Activated B cell treated with CpG ODN at 0.5 μM for 24 hours (primary cell): ENCODE results near the gene SIGLEC12. TPM values are rescaled to one million over a fixed set of nuclear protein-coding genes. Genes with fewer than 3 reads are reported as not detected.
A peak's percentile ranks its signal among the peaks of the same experiment; 100 is the strongest.

Experiments used
- ATAC-seq: fragments of 200-7000 bp; cut with Tn5 transposase; one replicate; pipeline ENCODE4 v1.10.0; 2021; ENCODE audit warnings: low read depth, mild to moderate bottlenecking, moderate library complexity
- CTCF ChIA-PET: fragments of 350-600 bp; sonication (Branson Sonifier 250); formaldehyde crosslinking; loops from one replicate; lab custom pipeline; 2021; ENCODE audit warnings: antibody characterized with exemption; lab: Charles Lee
- POLR2A ChIA-PET: fragments of 350-600 bp; sonication (Branson Sonifier 250); formaldehyde crosslinking; loops from one replicate; lab custom pipeline; 2021; ENCODE audit warnings: antibody characterized with exemption; lab: Charles Lee
- DNase-seq: peaks from one replicate; pipeline ENCODE4 v3.0.0; 2022
- H3K27ac Mint-ChIP-seq: one replicate; pipeline ENCODE4 v1.8.0; 2020; ENCODE audit warnings: mixed read lengths
- H3K27me3 Mint-ChIP-seq: one replicate; pipeline ENCODE4 v1.8.0; 2021; ENCODE audit warnings: mixed read lengths
- H3K36me3 Mint-ChIP-seq: one replicate; pipeline ENCODE4 v1.8.0; 2021; ENCODE audit warnings: low read depth, mixed read lengths
- H3K4me1 Mint-ChIP-seq: one replicate; pipeline ENCODE4 v1.8.0; 2021; ENCODE audit warnings: mixed read lengths
- H3K4me3 Mint-ChIP-seq: one replicate; pipeline ENCODE4 v1.8.0; 2020; ENCODE audit warnings: mild to moderate bottlenecking, mixed read lengths
- H3K9me3 Mint-ChIP-seq: one replicate; pipeline ENCODE4 v1.8.0; 2020; ENCODE audit warnings: mixed read lengths
- intact Hi-C: fragments of 100-400 bp; cut with micrococcal nuclease; formaldehyde crosslinking; loops from one replicate; pipeline ENCODE4 v1.15.1; 2024
- total RNA-seq: library from RNA; stranded (reverse); gene quantifications from 2 replicates; pipeline ENCODE4 v1.2.3, GENCODE V29; 2022
- TF ChIP-seq, protein P1 (sequence below): fragments of 200-600 bp; IDR thresholded peaks from one replicate; pipeline ENCODE4 v1.8.0; 2022; ENCODE audit warnings: antibody characterized with exemption, mild to moderate bottlenecking

Gene SIGLEC12
- total RNA-seq, 1 donor from 2014 or later: not detected

DNA sequence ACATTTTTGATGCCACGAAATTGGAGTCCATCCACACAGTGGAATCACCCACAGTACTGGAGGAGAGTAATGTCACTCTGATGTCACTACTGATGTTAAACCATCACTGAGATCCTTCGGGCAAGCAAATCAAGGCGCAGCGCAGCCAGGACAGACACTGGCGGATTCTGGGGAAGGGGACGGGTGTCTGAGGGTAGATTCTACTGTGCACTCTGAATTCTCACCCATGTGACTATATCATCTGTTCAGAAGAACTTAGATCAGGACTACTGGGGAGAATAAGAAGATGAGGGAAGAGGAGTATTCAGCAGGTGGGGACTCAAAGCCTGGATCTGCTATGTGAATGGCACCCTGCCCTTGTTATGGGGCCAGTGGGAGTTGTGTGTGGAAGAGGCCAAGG lies 42.4 kb upstream of the SIGLEC12 start:
- ChIA-PET POLR2A (no interaction called here), CTCF (no interaction called here)
- ATAC-seq: no peak
- no peaks in the 10 kb centered on the region for H3K9me3 Mint-ChIP-seq
- intact Hi-C loops: no loop called here
- DNase-seq: no peak
- TF ChIP-seq, protein P1, sequence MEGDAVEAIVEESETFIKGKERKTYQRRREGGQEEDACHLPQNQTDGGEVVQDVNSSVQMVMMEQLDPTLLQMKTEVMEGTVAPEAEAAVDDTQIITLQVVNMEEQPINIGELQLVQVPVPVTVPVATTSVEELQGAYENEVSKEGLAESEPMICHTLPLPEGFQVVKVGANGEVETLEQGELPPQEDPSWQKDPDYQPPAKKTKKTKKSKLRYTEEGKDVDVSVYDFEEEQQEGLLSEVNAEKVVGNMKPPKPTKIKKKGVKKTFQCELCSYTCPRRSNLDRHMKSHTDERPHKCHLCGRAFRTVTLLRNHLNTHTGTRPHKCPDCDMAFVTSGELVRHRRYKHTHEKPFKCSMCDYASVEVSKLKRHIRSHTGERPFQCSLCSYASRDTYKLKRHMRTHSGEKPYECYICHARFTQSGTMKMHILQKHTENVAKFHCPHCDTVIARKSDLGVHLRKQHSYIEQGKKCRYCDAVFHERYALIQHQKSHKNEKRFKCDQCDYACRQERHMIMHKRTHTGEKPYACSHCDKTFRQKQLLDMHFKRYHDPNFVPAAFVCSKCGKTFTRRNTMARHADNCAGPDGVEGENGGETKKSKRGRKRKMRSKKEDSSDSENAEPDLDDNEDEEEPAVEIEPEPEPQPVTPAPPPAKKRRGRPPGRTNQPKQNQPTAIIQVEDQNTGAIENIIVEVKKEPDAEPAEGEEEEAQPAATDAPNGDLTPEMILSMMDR: no peak
- peaks cover 68% of the 10 kb centered on the region for H3K4me1 Mint-ChIP-seq
- no peak overlapping the region for H3K4me3 Mint-ChIP-seq
- H3K36me3 Mint-ChIP-seq: no peaks in the 10 kb centered on the region
- H3K27me3 Mint-ChIP-seq: no peaks in the 10 kb centered on the region
- H3K27ac Mint-ChIP-seq: no peak overlapping the region

DNA sequence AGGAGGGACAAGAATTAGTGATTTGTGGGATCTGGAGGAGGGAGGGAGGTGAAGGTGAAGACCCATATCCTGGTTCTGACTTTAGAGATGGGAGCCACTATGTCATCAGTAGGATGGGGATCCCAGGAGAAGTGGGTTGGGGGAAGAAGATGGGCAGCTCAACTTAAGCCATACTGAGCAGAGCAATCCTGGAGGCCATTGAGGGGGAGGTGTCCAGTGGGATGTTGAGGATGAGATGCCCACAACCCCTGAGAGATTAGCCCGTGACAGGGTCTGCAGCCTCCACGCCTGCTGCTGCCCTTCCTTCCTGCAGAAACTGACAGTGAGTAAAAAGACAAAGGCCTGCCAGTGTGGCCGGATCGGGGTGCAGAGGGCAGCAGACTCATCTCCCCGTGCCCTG lies 41.1 kb upstream of the SIGLEC12 start:
- intact Hi-C loops: no loop called here
- ATAC-seq (no peak), DNase-seq (no peak)
- CTCF ChIA-PET: no interaction called here
- POLR2A ChIA-PET: no interaction called here
- H3K36me3 Mint-ChIP-seq: no peaks in the 10 kb centered on the region
- no peak overlapping the region for H3K27ac Mint-ChIP-seq
- H3K27me3 Mint-ChIP-seq: no peaks in the 10 kb centered on the region
- H3K9me3 Mint-ChIP-seq: no peaks in the 10 kb centered on the region
- TF ChIP-seq, protein P1: no peak
- H3K4me1 Mint-ChIP-seq: peaks cover 56% of the 10 kb centered on the region
- H3K4me3 Mint-ChIP-seq: no peak overlapping the region

DNA sequence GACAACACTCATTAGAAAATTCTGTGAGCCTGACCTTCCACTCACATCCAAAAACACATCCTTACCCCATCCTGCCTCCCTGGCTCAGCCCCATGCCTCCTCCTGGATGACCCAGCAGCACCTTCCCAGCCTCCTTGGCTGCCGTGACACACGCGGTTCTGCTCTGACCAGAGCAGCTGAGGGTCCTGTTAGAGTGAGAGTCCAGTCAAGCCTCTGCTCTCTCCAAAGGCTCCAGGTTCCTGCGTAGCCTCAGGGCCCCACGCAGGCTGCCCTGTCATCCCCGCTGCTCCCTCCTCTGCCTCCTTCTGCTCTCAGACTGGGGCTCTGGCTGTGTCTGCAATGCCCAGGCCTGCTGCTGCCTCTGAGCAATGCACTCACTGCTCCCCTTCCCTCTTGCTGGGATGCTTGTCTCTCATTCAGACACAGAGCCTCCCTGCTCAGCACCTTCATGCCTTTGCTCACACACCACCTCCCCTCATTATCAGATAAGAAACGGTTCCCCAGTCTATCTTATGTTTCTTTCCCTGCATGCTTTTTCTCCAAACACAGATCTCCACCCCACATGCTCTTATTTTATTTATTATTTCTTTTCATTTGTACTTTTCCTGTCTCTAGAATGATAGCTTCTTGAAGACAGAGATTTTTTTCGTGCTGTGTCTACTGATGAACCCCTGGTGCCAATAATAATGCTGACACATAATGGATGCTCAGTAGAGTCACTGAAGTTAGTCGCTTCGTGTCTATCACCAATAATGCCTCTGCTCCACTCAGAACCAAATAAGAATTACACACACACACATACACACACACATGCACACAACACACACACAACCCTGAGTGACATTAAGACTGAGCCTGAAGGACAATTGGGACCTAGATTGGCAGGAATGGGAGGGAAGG lies 40.1 kb upstream of the SIGLEC12 start:
- no peaks in the 10 kb centered on the region for H3K27me3 Mint-ChIP-seq
- TF ChIP-seq, protein P1: no peak
- H3K4me1 Mint-ChIP-seq: peaks cover 51% of the 10 kb centered on the region
- no peaks in the 10 kb centered on the region for H3K9me3 Mint-ChIP-seq
- no peak overlapping the region for H3K4me3 Mint-ChIP-seq
- DNase-seq (no peak), ATAC-seq (no peak)
- POLR2A ChIA-PET: no interaction called here
- H3K36me3 Mint-ChIP-seq: no peaks in the 10 kb centered on the region
- no peak overlapping the region for H3K27ac Mint-ChIP-seq
- CTCF ChIA-PET: interaction anchor here (1.3 to 2.4 kb wide), 2 partner anchors 69 to 115 kb away, joined by 4 to 7 read pairs; no protein-coding TSS in a partner anchor
- intact Hi-C loops: no loop called here

DNA sequence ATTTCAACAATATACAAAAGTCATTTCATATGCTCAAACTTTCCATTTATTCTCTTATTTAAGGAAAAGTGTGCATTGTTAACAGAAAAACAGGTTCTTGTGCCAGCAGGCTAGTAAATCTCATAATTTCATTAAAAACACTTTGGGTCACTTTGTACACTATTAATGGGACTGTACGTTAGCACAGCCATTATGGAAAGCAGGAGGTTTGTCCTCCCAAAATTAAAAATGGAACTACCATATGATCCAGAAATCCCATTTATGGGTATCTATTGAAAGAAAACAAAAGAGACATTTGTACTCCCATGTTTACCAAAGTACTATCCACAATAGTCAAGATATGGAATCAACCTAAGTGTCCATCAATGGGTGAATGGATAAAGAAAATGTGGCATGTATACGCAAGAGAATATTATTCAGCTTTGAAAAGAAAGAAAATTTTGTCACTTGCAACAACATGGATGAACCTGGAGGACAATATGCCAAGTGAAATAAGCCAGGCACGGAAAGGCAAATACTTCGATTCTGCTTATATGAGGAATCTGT lies 38.3 kb upstream of the SIGLEC12 start:
- DNase-seq (no peak), ATAC-seq (no peak)
- no peak overlapping the region for H3K4me3 Mint-ChIP-seq
- no peaks in the 10 kb centered on the region for H3K27me3 Mint-ChIP-seq
- TF ChIP-seq, protein P1: no peak
- peaks cover 50% of the 10 kb centered on the region for H3K4me1 Mint-ChIP-seq
- POLR2A ChIA-PET: no interaction called here
- intact Hi-C loops: no loop called here
- CTCF ChIA-PET: interaction anchor here (1.2 to 2.4 kb wide), 2 partner anchors 12 to 117 kb away, joined by 3 to 7 read pairs; no protein-coding TSS in a partner anchor
- no peak overlapping the region for H3K27ac Mint-ChIP-seq
- H3K36me3 Mint-ChIP-seq: no peaks in the 10 kb centered on the region
- no peaks in the 10 kb centered on the region for H3K9me3 Mint-ChIP-seq

DNA sequence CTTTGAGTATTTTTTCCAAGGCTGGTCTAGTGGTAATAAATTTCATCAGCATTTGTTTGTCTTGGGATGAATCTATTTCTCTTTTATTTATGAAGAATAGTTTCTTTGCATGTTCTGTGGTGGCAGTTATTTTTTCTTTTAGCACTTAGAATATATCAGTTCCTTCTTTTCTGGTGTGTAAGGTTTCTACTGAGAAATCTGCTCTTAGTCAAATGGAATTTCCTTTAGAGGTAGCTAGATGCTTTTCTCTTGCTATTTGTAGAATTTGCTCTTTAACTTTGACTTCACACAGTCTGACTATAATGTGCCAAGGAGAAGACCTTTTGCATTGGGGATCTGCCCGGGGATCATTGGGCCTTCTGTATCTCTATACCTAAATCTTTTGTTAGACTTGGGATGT lies 33.9 kb upstream of the SIGLEC12 start:
- DNase-seq (no peak), ATAC-seq (no peak)
- H3K27me3 Mint-ChIP-seq: no peaks in the 10 kb centered on the region
- ChIA-PET POLR2A (interaction anchor here (0.6 to 1.2 kb wide), 4 partner anchors 12 to 67 kb away, joined by 3 to 5 read pairs (median 3); no protein-coding TSS in a partner anchor), CTCF (interaction anchor here (1.0 to 1.5 kb wide), 2 partner anchors 20 to 121 kb away, joined by 3 read pairs; no protein-coding TSS in a partner anchor)
- H3K4me1 Mint-ChIP-seq: peaks cover 61% of the 10 kb centered on the region
- no peaks in the 10 kb centered on the region for H3K36me3 Mint-ChIP-seq
- TF ChIP-seq, protein P1: no peak
- intact Hi-C loops: loop anchor here (1.0 kb wide), 1 partner anchor 72 kb away; no protein-coding TSS in a partner anchor
- H3K9me3 Mint-ChIP-seq: no peaks in the 10 kb centered on the region
- H3K4me3 Mint-ChIP-seq: peak overlapping the region; percentile 41
- H3K27ac Mint-ChIP-seq: peak overlapping the region; percentile 62
